ENCODE results near the gene SH3YL1. TPM values are rescaled to one million over a fixed set of nuclear protein-coding genes. Genes with fewer than 3 reads are reported as not detected.

The SH3YL1 gene
- total RNA-seq, 1 donor from 2014 or later, result 27.3 TPM

GRCh38 chr2:228115-228514 lies 35.7 kb downstream of the SH3YL1 start:
- Histone ChIP-seq H4K20me1 (ENCODE audit: insufficient read depth, low read length) (no peaks in the 10 kb centered on the region), H3K27ac (ENCODE audit: low read depth, low read length) (no peak overlapping the region), H3K36me3 (ENCODE audit: insufficient read depth, low read length) (peaks cover 3% of the 10 kb centered on the region), H3K9ac (ENCODE audit: low read length) (no peak overlapping the region), H3K9me3 (ENCODE audit: insufficient read depth, low read depth, low read length) (no peaks in the 10 kb centered on the region), H3K4me1 (ENCODE audit: insufficient read depth, low read length) (no peaks in the 10 kb centered on the region), H3K4me3 (ENCODE audit: insufficient read depth, low read depth, low read length) (no peak overlapping the region), H3K79me2 (ENCODE audit: insufficient read depth, low read length) (no peaks in the 10 kb centered on the region), H3K27me3 (ENCODE audit: insufficient read depth, low read length) (no peaks in the 10 kb centered on the region), H3K4me2 (ENCODE audit: low read length) (no peak overlapping the region), H2AFZ (ENCODE audit: low read depth, low read length) (no peak overlapping the region)
- DNase-seq (ENCODE audit: low read depth) (no peak), FAIRE-seq (no peak)
- peaks cover 2% of the 10 kb centered on the region for H3K36me3 Mint-ChIP-seq (ENCODE audit: low read depth, unreplicated experiment)
- H3K27ac Mint-ChIP-seq (ENCODE audit: unreplicated experiment), result no peak overlapping the region
- H3K4me1 Mint-ChIP-seq (ENCODE audit: low read depth, unreplicated experiment), result no peaks in the 10 kb centered on the region
- H3K27me3 Mint-ChIP-seq (ENCODE audit: low read depth, unreplicated experiment), result no peaks in the 10 kb centered on the region
- H3K4me3 Mint-ChIP-seq (ENCODE audit: unreplicated experiment), result no peak overlapping the region
- H3K9me3 Mint-ChIP-seq (ENCODE audit: unreplicated experiment), result peaks cover 2% of the 10 kb centered on the region
- no peak for TF ChIP-seq EZH2 (IDR thresholded peaks at IDR 0.05; ENCODE audit: insufficient read depth, low read length)
- no peak for TF ChIP-seq CTCF (IDR thresholded peaks at IDR 0.05; ENCODE audit: insufficient read depth, low read depth, low read length)

GRCh38 chr2:223971-224760 lies 39.7 kb downstream of the SH3YL1 start:
- Mint-ChIP-seq H3K27ac (ENCODE audit: unreplicated experiment) (no peak overlapping the region), H3K27me3 (ENCODE audit: low read depth, unreplicated experiment) (no peaks in the 10 kb centered on the region), H3K4me3 (ENCODE audit: unreplicated experiment) (no peak overlapping the region), H3K4me1 (ENCODE audit: low read depth, unreplicated experiment) (no peaks in the 10 kb centered on the region), H3K36me3 (ENCODE audit: low read depth, unreplicated experiment) (peaks cover 7% of the 10 kb centered on the region), H3K9me3 (ENCODE audit: unreplicated experiment) (no peaks in the 10 kb centered on the region)
- Histone ChIP-seq H3K27ac (ENCODE audit: low read depth, low read length) (no peak overlapping the region), H3K4me1 (ENCODE audit: insufficient read depth, low read length) (no peaks in the 10 kb centered on the region), H3K4me3 (ENCODE audit: insufficient read depth, low read depth, low read length) (no peak overlapping the region), H2AFZ (ENCODE audit: low read depth, low read length) (no peak overlapping the region), H3K27me3 (ENCODE audit: insufficient read depth, low read length) (no peaks in the 10 kb centered on the region), H3K79me2 (ENCODE audit: insufficient read depth, low read length) (no peaks in the 10 kb centered on the region), H3K9ac (ENCODE audit: low read length) (no peak overlapping the region), H3K36me3 (ENCODE audit: insufficient read depth, low read length) (peaks cover 5% of the 10 kb centered on the region), H4K20me1 (ENCODE audit: insufficient read depth, low read length) (no peaks in the 10 kb centered on the region), H3K4me2 (ENCODE audit: low read length) (no peak overlapping the region), H3K9me3 (ENCODE audit: insufficient read depth, low read depth, low read length) (no peaks in the 10 kb centered on the region)
- TF ChIP-seq EZH2 (IDR thresholded peaks at IDR 0.05; ENCODE audit: insufficient read depth, low read length) (no peak), CTCF (IDR thresholded peaks at IDR 0.05; ENCODE audit: insufficient read depth, low read depth, low read length) (no peak)
- DNase-seq (ENCODE audit: low read depth), result no peak
- no peak for FAIRE-seq

- H3K4me1 Mint-ChIP-seq (ENCODE audit: low read depth, unreplicated experiment), result no peaks in the 10 kb centered on the region
- no peak for FAIRE-seq
Measured at GRCh38 chr2:223451-223850, 40.4 kb downstream of the SH3YL1 start.

More at GRCh38 chr2:223451-223850, 40.4 kb downstream of the SH3YL1 start:
- H4K20me1 ChIP-seq (ENCODE audit: insufficient read depth, low read length), result no peaks in the 10 kb centered on the region
- H3K4me1 ChIP-seq (ENCODE audit: insufficient read depth, low read length), result no peaks in the 10 kb centered on the region
- DNase-seq (ENCODE audit: low read depth), result no peak
- TF ChIP-seq CTCF (IDR thresholded peaks at IDR 0.05; ENCODE audit: insufficient read depth, low read depth, low read length), result no peak
- no peak for TF ChIP-seq EZH2 (IDR thresholded peaks at IDR 0.05; ENCODE audit: insufficient read depth, low read length)
- Mint-ChIP-seq H3K27me3 (ENCODE audit: low read depth, unreplicated experiment) (no peaks in the 10 kb centered on the region), H3K36me3 (ENCODE audit: low read depth, unreplicated experiment) (peaks cover 7% of the 10 kb centered on the region), H3K9me3 (ENCODE audit: unreplicated experiment) (no peaks in the 10 kb centered on the region), H3K4me3 (ENCODE audit: unreplicated experiment) (no peak overlapping the region), H3K27ac (ENCODE audit: unreplicated experiment) (no peak overlapping the region)
- no peaks in the 10 kb centered on the region for H3K27me3 ChIP-seq (ENCODE audit: insufficient read depth, low read length)
- H2AFZ ChIP-seq (ENCODE audit: low read depth, low read length), result no peak overlapping the region
- no peak overlapping the region for H3K9ac ChIP-seq (ENCODE audit: low read length)
- H3K27ac ChIP-seq (ENCODE audit: low read depth, low read length), result no peak overlapping the region
- H3K4me3 ChIP-seq (ENCODE audit: insufficient read depth, low read depth, low read length), result no peak overlapping the region
- H3K36me3 ChIP-seq (ENCODE audit: insufficient read depth, low read length), result peaks cover 5% of the 10 kb centered on the region
- H3K9me3 ChIP-seq (ENCODE audit: insufficient read depth, low read depth, low read length), result no peaks in the 10 kb centered on the region
- no peak overlapping the region for H3K4me2 ChIP-seq (ENCODE audit: low read length)
- no peaks in the 10 kb centered on the region for H3K79me2 ChIP-seq (ENCODE audit: insufficient read depth, low read length)
